ENCODE data around the gene PCNX1.

- no peak for TF ChIP-seq CTCF (conservative IDR thresholded peaks at IDR 0.05 in 1 of 2, IDR thresholded peaks at IDR 0.05 in 1 of 2; ENCODE audit: low read depth in 1 of 2, low read length in 2 of 2)
- TF ChIP-seq EZH2 (IDR thresholded peaks at IDR 0.05; ENCODE audit: low read length, missing control alignments): no peak
These were observed 33.6 kb upstream of the PCNX1 start for GRCh38 chr14:70873627-70874026.
